Measurements from ENCODE around the gene CLDN2. TPM values are rescaled to one million over a fixed set of nuclear protein-coding genes. Genes with fewer than 3 reads are reported as not detected.

Gene CLDN2
- total RNA-seq, 1 donor from 2014 or later: not detected

DNA sequence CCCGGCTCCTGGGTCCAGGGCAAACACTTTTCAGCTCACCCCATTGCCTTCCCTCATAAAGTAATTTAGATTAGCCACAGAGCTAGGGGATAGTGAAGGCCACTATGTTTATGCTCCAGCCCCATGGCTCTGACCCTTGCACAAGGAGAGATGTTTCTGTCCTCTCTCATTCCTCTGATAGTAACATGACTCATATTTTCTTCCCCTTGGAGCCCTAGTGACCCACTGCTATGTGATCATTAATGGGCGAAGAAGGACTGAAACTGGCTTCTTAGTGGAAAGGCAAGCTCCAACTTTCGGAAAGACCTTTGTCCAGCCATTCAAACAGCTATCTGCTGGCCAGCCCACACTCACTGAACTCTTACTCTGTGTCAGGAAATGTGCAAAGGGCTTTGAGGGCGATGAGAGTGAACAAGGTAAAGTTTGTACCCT is 12.3 kb downstream of the CLDN2 start:
- H3K4me1 Mint-ChIP-seq: peaks cover 10% of the 10 kb centered on the region
- no peaks in the 10 kb centered on the region for H3K36me3 ChIP-seq
- H3K27me3 Mint-ChIP-seq (ENCODE audit: insufficient read depth, low read depth): no peaks in the 10 kb centered on the region
- no peaks in the 10 kb centered on the region for H3F3A ChIP-seq (ENCODE audit: low read depth)
- no peak overlapping the region for H3K4me3 Mint-ChIP-seq
- no peaks in the 10 kb centered on the region for H3K4me1 ChIP-seq
- H3K27ac ChIP-seq: no peak overlapping the region
- H3K4me3 ChIP-seq: no peak overlapping the region
- H2AFZ ChIP-seq (replicated peaks): no peak overlapping the region
- H3K27ac Mint-ChIP-seq: no peak overlapping the region
- H3K27me3 ChIP-seq: no peaks in the 10 kb centered on the region
- no peak overlapping the region for H3K9ac ChIP-seq
- H3K9me3 Mint-ChIP-seq: no peaks in the 10 kb centered on the region
- no peaks in the 10 kb centered on the region for H3K9me3 ChIP-seq (ENCODE audit: low read depth)
- no peaks in the 10 kb centered on the region for H3K36me3 Mint-ChIP-seq
- no peak overlapping the region for H3K4me2 ChIP-seq
- TF ChIP-seq EZH2phosphoT487 (IDR thresholded peaks at IDR 0.05) (no peak), EZH2 (IDR thresholded peaks at IDR 0.05) (no peak), CTCF (IDR thresholded peaks at IDR 0.05) (no peak)
- H4K20me1 ChIP-seq (ENCODE audit: low read depth): no peaks in the 10 kb centered on the region
- DNase-seq (ENCODE audit: low spot score): no peak
- no peaks in the 10 kb centered on the region for H3K79me2 ChIP-seq (ENCODE audit: low read depth)

DNA sequence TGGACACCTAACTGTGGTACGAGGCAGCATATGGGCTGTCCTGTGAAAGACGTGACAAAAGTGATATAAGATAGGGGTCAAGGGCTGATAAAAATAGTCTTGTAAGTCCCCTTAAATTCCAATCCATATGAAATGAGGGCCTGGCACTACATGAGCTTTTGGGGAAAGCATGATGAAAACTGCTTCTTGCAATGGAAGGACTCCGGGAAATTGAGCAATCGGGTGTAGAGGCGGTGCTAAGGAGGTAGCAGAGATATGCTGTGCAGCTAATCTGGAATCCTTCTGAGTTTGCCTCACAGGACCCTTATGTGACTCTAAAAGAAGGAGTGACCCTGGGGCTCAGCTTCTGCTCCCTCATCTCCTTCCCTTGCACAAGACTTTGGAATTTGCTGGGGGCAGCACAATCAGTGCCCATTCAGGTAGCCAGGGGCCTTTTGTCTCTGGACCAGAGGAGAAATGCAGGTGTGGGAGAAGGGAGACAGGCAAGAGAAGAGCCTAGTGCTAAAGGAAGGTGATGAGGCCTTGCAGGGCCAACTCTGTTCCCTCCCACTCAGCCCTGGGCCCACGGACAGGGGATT is 12.8 kb downstream of the CLDN2 start:
- no peak for DNase-seq (ENCODE audit: low spot score)
- H3K4me1 Mint-ChIP-seq: peaks cover 10% of the 10 kb centered on the region
- H3K27me3 ChIP-seq: no peaks in the 10 kb centered on the region
- TF ChIP-seq EZH2phosphoT487 (IDR thresholded peaks at IDR 0.05) (no peak), EZH2 (IDR thresholded peaks at IDR 0.05) (no peak), CTCF (IDR thresholded peaks at IDR 0.05) (no peak)
- H3K36me3 Mint-ChIP-seq: no peaks in the 10 kb centered on the region
- H3K4me3 Mint-ChIP-seq: no peak overlapping the region
- no peak overlapping the region for H3K9ac ChIP-seq
- no peaks in the 10 kb centered on the region for H3K27me3 Mint-ChIP-seq (ENCODE audit: insufficient read depth, low read depth)
- no peak overlapping the region for H2AFZ ChIP-seq (replicated peaks)
- no peaks in the 10 kb centered on the region for H4K20me1 ChIP-seq (ENCODE audit: low read depth)
- H3K27ac Mint-ChIP-seq: no peak overlapping the region
- no peak overlapping the region for H3K4me3 ChIP-seq
- no peaks in the 10 kb centered on the region for H3K4me1 ChIP-seq
- no peaks in the 10 kb centered on the region for H3K36me3 ChIP-seq
- no peaks in the 10 kb centered on the region for H3K9me3 ChIP-seq (ENCODE audit: low read depth)
- no peaks in the 10 kb centered on the region for H3F3A ChIP-seq (ENCODE audit: low read depth)
- H3K27ac ChIP-seq: no peak overlapping the region
- H3K79me2 ChIP-seq (ENCODE audit: low read depth): no peaks in the 10 kb centered on the region
- no peak overlapping the region for H3K4me2 ChIP-seq
- H3K9me3 Mint-ChIP-seq: no peaks in the 10 kb centered on the region

DNA sequence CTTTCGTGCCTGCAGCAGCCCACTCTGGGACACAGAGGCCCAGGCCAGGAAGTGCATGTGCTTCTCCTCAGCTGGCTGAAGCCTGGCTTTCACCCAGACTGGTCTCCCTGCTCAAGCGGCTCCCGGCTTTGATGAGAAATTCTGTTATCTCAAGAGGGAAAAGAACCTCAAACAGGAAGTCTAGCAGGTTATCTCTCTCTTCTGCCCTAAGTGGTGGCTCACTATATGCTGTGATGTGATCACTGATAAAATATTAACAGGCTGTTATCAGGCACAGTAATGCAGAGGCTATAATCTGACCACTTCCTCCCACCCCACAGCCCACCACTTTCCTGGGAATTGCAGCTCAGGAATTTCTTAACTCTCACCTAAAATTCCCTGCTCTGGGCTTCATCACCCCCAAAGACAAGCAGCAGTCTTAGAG is 13.3 kb downstream of the CLDN2 start:
- Histone ChIP-seq H3K9ac (no peak overlapping the region), H3K4me3 (no peak overlapping the region), H3K27me3 (no peaks in the 10 kb centered on the region), H3K79me2 (ENCODE audit: low read depth) (no peaks in the 10 kb centered on the region), H3K4me1 (no peaks in the 10 kb centered on the region), H4K20me1 (ENCODE audit: low read depth) (no peaks in the 10 kb centered on the region), H3K27ac (no peak overlapping the region), H3K4me2 (no peak overlapping the region), H2AFZ (replicated peaks) (no peak overlapping the region), H3K36me3 (no peaks in the 10 kb centered on the region), H3K9me3 (ENCODE audit: low read depth) (no peaks in the 10 kb centered on the region), H3F3A (ENCODE audit: low read depth) (no peaks in the 10 kb centered on the region)
- Mint-ChIP-seq H3K4me1 (peaks cover 10% of the 10 kb centered on the region), H3K9me3 (no peaks in the 10 kb centered on the region), H3K36me3 (no peaks in the 10 kb centered on the region), H3K27me3 (ENCODE audit: insufficient read depth, low read depth) (no peaks in the 10 kb centered on the region), H3K27ac (no peak overlapping the region), H3K4me3 (no peak overlapping the region)
- TF ChIP-seq EZH2phosphoT487 (IDR thresholded peaks at IDR 0.05) (no peak), EZH2 (IDR thresholded peaks at IDR 0.05) (no peak), CTCF (IDR thresholded peaks at IDR 0.05) (no peak)
- no peak for DNase-seq (ENCODE audit: low spot score)
